ENCODE results near the gene CDH18. TPM values are rescaled to one million over a fixed set of nuclear protein-coding genes. Genes with fewer than 3 reads are reported as not detected.

CDH18 gene
- total RNA-seq, 2 experiments from 2014 or later: not detected

- CTCF ChIA-PET: no interaction called here
- H3K36me3 Mint-ChIP-seq: no peaks in the 10 kb centered on the region
Measured at GRCh38 chr5:19584131-19584530, 403.9 kb downstream of the CDH18 start.

GRCh38 chr5:19577882-19578281 lies 410.1 kb downstream of the CDH18 start:
- ChIA-PET CTCF (no interaction called here), POLR2A (no interaction called here)
- no peak overlapping the region for H3K27ac Mint-ChIP-seq
- peaks cover 11% of the 10 kb centered on the region for H3K9me3 Mint-ChIP-seq
- DNase-seq: no peak
- H3K4me3 Mint-ChIP-seq: no peak overlapping the region
- no peaks in the 10 kb centered on the region for H3K27me3 Mint-ChIP-seq
- no peaks in the 10 kb centered on the region for H3K4me1 Mint-ChIP-seq (ENCODE audit: low read depth)
- H3K36me3 Mint-ChIP-seq: no peaks in the 10 kb centered on the region
- intact Hi-C loops (cut with micrococcal nuclease): no loop called here

More at GRCh38 chr5:19584131-19584530, 403.9 kb downstream of the CDH18 start:
- DNase-seq: no peak
- no peaks in the 10 kb centered on the region for H3K27me3 Mint-ChIP-seq
- intact Hi-C loops (cut with micrococcal nuclease): no loop called here
- no peak overlapping the region for H3K27ac Mint-ChIP-seq
- H3K9me3 Mint-ChIP-seq: peaks cover 23% of the 10 kb centered on the region
- H3K4me3 Mint-ChIP-seq: no peak overlapping the region
- no peaks in the 10 kb centered on the region for H3K4me1 Mint-ChIP-seq (ENCODE audit: low read depth)
- POLR2A ChIA-PET: no interaction called here

GRCh38 chr5:19568004-19568403 lies 420.0 kb downstream of the CDH18 start:
- ChIA-PET CTCF (no interaction called here), POLR2A (no interaction called here)
- intact Hi-C loops (cut with micrococcal nuclease): no loop called here
- no peak overlapping the region for H3K4me3 Mint-ChIP-seq
- no peaks in the 10 kb centered on the region for H3K27me3 Mint-ChIP-seq
- no peak for DNase-seq
- H3K36me3 Mint-ChIP-seq: no peaks in the 10 kb centered on the region
- H3K27ac Mint-ChIP-seq: no peak overlapping the region
- H3K9me3 Mint-ChIP-seq: peaks cover 28% of the 10 kb centered on the region
- H3K4me1 Mint-ChIP-seq (ENCODE audit: low read depth): no peaks in the 10 kb centered on the region

- Mint-ChIP-seq H3K36me3 (no peaks in the 10 kb centered on the region), H3K4me3 (no peak overlapping the region), H3K27ac (no peak overlapping the region), H3K27me3 (no peaks in the 10 kb centered on the region), H3K4me1 (ENCODE audit: low read depth) (no peaks in the 10 kb centered on the region), H3K9me3 (peaks cover 25% of the 10 kb centered on the region)
- ChIA-PET POLR2A (no interaction called here), CTCF (no interaction called here)
- intact Hi-C loops (cut with micrococcal nuclease): no loop called here
- DNase-seq: no peak
Measured at GRCh38 chr5:19565466-19565865, 422.5 kb downstream of the CDH18 start.

GRCh38 chr5:19564036-19564435 lies 424.0 kb downstream of the CDH18 start:
- no peaks in the 10 kb centered on the region for H3K36me3 Mint-ChIP-seq
- POLR2A ChIA-PET: no interaction called here
- H3K27ac Mint-ChIP-seq: no peak overlapping the region
- CTCF ChIA-PET: no interaction called here
- intact Hi-C loops (cut with micrococcal nuclease): no loop called here
- no peaks in the 10 kb centered on the region for H3K4me1 Mint-ChIP-seq (ENCODE audit: low read depth)
- H3K9me3 Mint-ChIP-seq: peaks cover 30% of the 10 kb centered on the region
- no peaks in the 10 kb centered on the region for H3K27me3 Mint-ChIP-seq
- no peak overlapping the region for H3K4me3 Mint-ChIP-seq
- DNase-seq: no peak

GRCh38 chr5:19555876-19556275 lies 432.1 kb downstream of the CDH18 start:
- Mint-ChIP-seq H3K4me1 (ENCODE audit: low read depth) (no peaks in the 10 kb centered on the region), H3K27ac (no peak overlapping the region), H3K27me3 (no peaks in the 10 kb centered on the region), H3K36me3 (no peaks in the 10 kb centered on the region), H3K4me3 (no peak overlapping the region), H3K9me3 (peaks cover 23% of the 10 kb centered on the region)
- intact Hi-C loops (cut with micrococcal nuclease): no loop called here
- DNase-seq: no peak
- ChIA-PET POLR2A (no interaction called here), CTCF (no interaction called here)

GRCh38 chr5:19555436-19555835 lies 432.6 kb downstream of the CDH18 start:
- DNase-seq: no peak
- no peak overlapping the region for H3K27ac Mint-ChIP-seq
- H3K4me1 Mint-ChIP-seq (ENCODE audit: low read depth): no peaks in the 10 kb centered on the region
- no peak overlapping the region for H3K4me3 Mint-ChIP-seq
- H3K27me3 Mint-ChIP-seq: no peaks in the 10 kb centered on the region
- intact Hi-C loops (cut with micrococcal nuclease): no loop called here
- H3K9me3 Mint-ChIP-seq: peaks cover 21% of the 10 kb centered on the region
- CTCF ChIA-PET: no interaction called here
- H3K36me3 Mint-ChIP-seq: no peaks in the 10 kb centered on the region
- POLR2A ChIA-PET: no interaction called here

- Mint-ChIP-seq H3K4me1 (ENCODE audit: low read depth) (no peaks in the 10 kb centered on the region), H3K36me3 (no peaks in the 10 kb centered on the region), H3K27ac (no peak overlapping the region), H3K9me3 (peaks cover 17% of the 10 kb centered on the region), H3K4me3 (no peak overlapping the region), H3K27me3 (no peaks in the 10 kb centered on the region)
- DNase-seq: no peak
- ChIA-PET CTCF (no interaction called here), POLR2A (no interaction called here)
- intact Hi-C loops (cut with micrococcal nuclease): no loop called here
Measured at GRCh38 chr5:19554524-19554923, 433.5 kb downstream of the CDH18 start.

GRCh38 chr5:19547640-19548039 lies 440.4 kb downstream of the CDH18 start:
- Mint-ChIP-seq H3K4me1 (ENCODE audit: low read depth) (no peaks in the 10 kb centered on the region), H3K27ac (no peak overlapping the region), H3K27me3 (no peaks in the 10 kb centered on the region), H3K9me3 (peaks cover 12% of the 10 kb centered on the region), H3K4me3 (no peak overlapping the region), H3K36me3 (no peaks in the 10 kb centered on the region)
- CTCF ChIA-PET: no interaction called here
- intact Hi-C loops (cut with micrococcal nuclease): no loop called here
- POLR2A ChIA-PET: no interaction called here
- DNase-seq: no peak

- DNase-seq: no peak
- POLR2A ChIA-PET: no interaction called here
- peaks cover 13% of the 10 kb centered on the region for H3K9me3 Mint-ChIP-seq
- H3K27me3 Mint-ChIP-seq: no peaks in the 10 kb centered on the region
- no peaks in the 10 kb centered on the region for H3K36me3 Mint-ChIP-seq
- H3K4me3 Mint-ChIP-seq: no peak overlapping the region
- CTCF ChIA-PET: no interaction called here
- intact Hi-C loops (cut with micrococcal nuclease): no loop called here
- H3K4me1 Mint-ChIP-seq (ENCODE audit: low read depth): no peaks in the 10 kb centered on the region
- no peak overlapping the region for H3K27ac Mint-ChIP-seq
Measured at GRCh38 chr5:19546521-19546920, 441.5 kb downstream of the CDH18 start.

- Mint-ChIP-seq H3K4me1 (ENCODE audit: low read depth) (no peaks in the 10 kb centered on the region), H3K4me3 (no peak overlapping the region), H3K27me3 (no peaks in the 10 kb centered on the region), H3K27ac (no peak overlapping the region), H3K36me3 (no peaks in the 10 kb centered on the region), H3K9me3 (peaks cover 16% of the 10 kb centered on the region)
- POLR2A ChIA-PET: no interaction called here
- intact Hi-C loops (cut with micrococcal nuclease): no loop called here
- no peak for DNase-seq
- CTCF ChIA-PET: no interaction called here
Measured at GRCh38 chr5:19538607-19539006, 449.4 kb downstream of the CDH18 start.

- H3K4me1 Mint-ChIP-seq (ENCODE audit: low read depth): no peaks in the 10 kb centered on the region
- H3K4me3 Mint-ChIP-seq: no peak overlapping the region
- peaks cover 13% of the 10 kb centered on the region for H3K9me3 Mint-ChIP-seq
- no peak overlapping the region for H3K27ac Mint-ChIP-seq
- no peak for DNase-seq
- CTCF ChIA-PET: no interaction called here
- POLR2A ChIA-PET: no interaction called here
- intact Hi-C loops (cut with micrococcal nuclease): no loop called here
- no peaks in the 10 kb centered on the region for H3K27me3 Mint-ChIP-seq
- H3K36me3 Mint-ChIP-seq: no peaks in the 10 kb centered on the region
Measured at GRCh38 chr5:19536387-19536786, 451.6 kb downstream of the CDH18 start.

GRCh38 chr5:19534751-19535150 lies 453.2 kb downstream of the CDH18 start:
- no peak for DNase-seq
- Mint-ChIP-seq H3K9me3 (peaks cover 7% of the 10 kb centered on the region), H3K27me3 (no peaks in the 10 kb centered on the region), H3K4me3 (no peak overlapping the region), H3K27ac (no peak overlapping the region), H3K36me3 (no peaks in the 10 kb centered on the region), H3K4me1 (ENCODE audit: low read depth) (no peaks in the 10 kb centered on the region)
- intact Hi-C loops (cut with micrococcal nuclease): no loop called here
- POLR2A ChIA-PET: no interaction called here
- CTCF ChIA-PET: no interaction called here

GRCh38 chr5:19532936-19533335 lies 455.1 kb downstream of the CDH18 start:
- intact Hi-C loops (cut with micrococcal nuclease): no loop called here
- ChIA-PET POLR2A (no interaction called here), CTCF (no interaction called here)
- Mint-ChIP-seq H3K27me3 (no peaks in the 10 kb centered on the region), H3K9me3 (peaks cover 7% of the 10 kb centered on the region), H3K27ac (no peak overlapping the region), H3K4me1 (ENCODE audit: low read depth) (no peaks in the 10 kb centered on the region), H3K36me3 (no peaks in the 10 kb centered on the region), H3K4me3 (no peak overlapping the region)
- DNase-seq: no peak
